GM19328 (cell line): ENCODE results near the gene CBX3.
A peak's percentile ranks its signal among the peaks of the same experiment; 100 is the strongest.
"Not testable (repeated sequence)": the region's sequence is repeated elsewhere in the genome, so short reads cannot be mapped to it uniquely, and the experiment has no call there.

ENCODE experiments used
- ATAC-seq: cut with Tn5 transposase; IDR thresholded peaks from one replicate; pipeline ENCODE4 v1.9.1; 2021; ENCODE audit warnings: mild to moderate bottlenecking, moderate library complexity; ENCODE audit not compliant: unreplicated experiment

Gene CBX3

DNA sequence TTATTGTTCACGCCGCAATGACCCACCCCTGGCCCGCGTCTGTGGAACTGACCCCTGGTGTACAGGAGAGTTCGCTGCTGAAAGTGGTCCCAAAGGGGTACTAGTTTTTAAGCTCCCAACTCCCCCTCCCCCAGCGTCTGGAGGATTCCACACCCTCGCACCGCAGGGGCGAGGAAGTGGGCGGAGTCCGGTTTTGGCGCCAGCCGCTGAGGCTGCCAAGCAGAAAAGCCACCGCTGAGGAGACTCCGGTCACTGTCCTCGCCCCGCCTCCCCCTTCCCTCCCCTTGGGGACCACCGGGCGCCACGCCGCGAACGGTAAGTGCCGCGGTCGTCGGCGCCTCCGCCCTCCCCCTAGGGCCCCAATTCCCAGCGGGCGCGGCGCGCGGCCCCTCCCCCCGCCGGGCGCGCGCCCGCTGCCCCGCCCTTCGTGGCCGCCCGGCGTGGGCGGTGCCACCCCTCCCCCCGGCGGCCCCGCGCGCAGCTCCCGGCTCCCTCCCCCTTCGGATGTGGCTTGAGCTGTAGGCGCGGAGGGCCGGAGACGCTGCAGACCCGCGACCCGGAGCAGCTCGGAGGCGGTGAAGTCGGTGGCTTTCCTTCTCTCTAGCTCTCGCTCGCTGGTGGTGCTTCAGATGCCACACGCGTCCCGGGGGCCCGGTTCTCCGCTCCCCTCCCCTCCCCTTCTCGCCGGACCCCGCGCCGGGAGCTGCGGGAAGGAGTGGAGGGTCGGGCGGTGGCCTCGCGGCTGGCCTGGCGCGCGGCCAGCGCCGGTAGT, at the start of gene CBX3:
TSS of gene CBX3 (plus strand) at position 499 of the 772 bp plus-strand sequence. CDS start 1,254 bp downstream, outside the sequence.
- peak; percentile 38 for ATAC-seq

DNA sequence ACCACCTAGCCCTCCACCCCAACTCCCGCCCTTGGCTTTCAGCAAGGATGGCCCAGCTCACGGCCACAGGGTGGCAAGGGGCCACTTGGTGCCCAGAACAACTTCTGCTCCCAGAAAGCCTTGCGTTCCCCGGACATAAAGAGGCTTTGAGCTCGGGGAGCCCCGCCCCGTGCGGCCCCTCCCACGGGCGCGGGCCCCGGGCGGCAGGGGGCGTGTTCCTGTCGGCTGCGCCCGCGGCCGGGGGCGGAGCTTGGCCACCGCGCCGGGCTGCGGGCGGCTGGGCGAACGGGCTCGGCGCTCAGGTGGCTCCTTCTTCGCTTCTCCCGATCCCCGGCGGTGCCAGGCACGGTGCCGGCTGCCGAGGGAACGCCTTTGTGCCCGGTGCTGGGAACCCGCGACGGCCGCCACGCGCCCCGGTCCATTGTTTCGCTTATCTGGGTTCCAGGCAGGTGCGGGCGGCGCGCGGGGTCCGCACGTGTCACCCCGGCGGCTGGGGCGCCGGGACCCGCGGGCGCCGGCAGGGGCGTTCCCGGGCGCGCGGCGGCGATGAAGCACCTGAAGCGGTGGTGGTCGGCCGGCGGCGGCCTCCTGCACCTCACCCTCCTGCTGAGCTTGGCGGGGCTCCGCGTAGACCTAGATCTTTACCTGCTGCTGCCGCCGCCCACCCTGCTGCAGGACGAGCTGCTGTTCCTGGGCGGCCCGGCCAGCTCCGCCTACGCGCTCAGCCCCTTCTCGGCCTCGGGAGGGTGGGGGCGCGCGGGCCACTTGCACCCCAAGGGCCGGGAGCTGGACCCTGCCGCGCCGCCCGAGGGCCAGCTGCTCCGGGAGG, 49.4 kb upstream of the CBX3 start, which contains the start of gene NFE2L3:
TSS of gene NFE2L3 (plus strand) at position 246 of the 829 bp plus-strand sequence. CDS start at position 547, 301 bp downstream.
- peak; percentile 69 for ATAC-seq

DNA sequence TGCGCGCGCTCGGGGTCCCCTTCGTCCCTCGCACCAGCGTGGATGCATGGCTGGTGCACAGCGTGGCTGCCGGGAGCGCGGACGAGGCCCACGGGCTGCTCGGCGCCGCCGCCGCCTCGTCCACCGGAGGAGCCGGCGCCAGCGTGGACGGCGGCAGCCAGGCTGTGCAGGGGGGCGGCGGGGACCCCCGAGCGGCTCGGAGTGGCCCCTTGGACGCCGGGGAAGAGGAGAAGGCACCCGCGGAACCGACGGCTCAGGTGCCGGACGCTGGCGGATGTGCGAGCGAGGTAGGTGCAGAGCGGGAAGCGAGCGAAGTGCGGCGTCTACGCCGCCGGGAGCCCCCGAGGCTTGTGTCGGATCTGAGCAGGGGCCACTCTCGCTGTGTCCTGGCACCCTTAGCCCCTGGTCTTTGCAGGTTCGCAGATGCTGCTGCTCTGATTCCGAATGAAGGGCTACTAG, 48.7 kb upstream of the CBX3 start:
- peak; percentile 7 for ATAC-seq

DNA sequence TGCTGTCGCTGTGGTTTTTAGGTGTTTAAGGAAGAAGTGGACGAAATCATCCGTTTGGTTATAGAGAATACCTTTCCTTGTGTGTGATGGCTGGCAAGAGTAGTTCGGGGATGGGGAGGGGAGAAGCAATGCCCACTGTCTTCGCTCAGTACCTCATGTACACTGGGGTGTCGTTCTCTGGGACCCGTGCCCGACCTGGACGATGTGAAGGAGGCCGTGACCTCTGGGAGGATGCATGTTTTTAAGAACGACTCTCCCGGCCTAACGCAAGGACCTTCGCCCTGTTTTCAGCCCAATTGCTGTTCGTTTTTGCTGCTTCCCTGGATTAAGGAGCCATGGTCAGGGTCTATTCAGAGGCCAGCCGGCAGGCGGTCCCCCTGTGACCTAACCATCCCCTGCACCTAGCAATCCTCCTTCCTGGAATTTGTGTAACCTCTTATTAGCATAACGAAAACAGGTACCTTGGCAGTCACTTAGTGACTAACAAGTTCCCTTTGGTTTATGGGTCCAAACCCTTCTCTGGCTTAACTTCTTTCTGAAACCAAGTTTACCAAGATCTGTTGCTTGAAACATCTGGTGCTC, 48.2 kb upstream of the CBX3 start:
- no peak for ATAC-seq

DNA sequence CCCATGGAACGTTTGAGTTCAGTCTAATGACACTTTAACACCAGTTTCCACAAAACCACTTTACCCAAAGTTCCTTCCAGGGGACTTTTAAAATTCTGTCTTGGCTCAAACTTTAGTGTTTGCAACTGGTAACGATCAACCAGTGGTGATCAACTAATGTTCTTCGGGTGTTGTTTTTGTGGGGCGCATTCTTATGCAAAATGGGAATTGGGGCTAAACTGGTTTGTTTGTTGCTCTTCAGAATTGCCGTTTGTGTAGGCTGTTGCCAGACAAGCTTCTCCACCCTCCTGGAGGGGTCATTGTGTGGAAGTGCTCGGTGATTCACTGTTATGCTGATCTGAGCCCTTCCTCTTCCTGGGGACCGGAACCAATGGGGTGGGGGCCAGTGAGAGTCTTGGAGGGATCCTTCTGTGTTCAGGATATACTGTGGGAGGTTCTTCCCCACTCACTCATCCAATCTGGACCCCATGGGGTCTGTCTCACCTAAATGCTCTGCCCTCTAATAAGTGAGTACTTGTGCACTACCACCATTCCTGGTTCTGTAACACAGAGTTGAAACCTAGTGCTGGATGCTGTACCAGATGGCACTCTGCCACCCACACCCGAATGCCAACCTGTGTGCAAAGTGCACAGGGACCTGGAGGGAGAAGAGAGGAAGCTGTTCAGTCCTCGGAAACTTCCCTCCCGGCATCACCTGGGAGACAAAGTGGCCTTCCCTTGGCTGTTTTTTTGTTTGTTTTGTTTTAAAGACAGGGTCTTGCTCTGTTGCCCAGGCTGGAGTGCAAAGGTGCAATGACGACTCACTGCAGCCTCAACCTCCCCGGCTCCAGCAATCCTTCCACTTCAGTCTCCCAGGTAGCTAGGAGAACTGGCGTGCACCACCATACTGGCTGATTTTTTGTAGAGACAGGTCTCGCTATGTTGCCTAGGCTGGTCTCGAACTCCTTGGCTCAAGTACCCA, 47.4 kb upstream of the CBX3 start:
- no peak for ATAC-seq

DNA sequence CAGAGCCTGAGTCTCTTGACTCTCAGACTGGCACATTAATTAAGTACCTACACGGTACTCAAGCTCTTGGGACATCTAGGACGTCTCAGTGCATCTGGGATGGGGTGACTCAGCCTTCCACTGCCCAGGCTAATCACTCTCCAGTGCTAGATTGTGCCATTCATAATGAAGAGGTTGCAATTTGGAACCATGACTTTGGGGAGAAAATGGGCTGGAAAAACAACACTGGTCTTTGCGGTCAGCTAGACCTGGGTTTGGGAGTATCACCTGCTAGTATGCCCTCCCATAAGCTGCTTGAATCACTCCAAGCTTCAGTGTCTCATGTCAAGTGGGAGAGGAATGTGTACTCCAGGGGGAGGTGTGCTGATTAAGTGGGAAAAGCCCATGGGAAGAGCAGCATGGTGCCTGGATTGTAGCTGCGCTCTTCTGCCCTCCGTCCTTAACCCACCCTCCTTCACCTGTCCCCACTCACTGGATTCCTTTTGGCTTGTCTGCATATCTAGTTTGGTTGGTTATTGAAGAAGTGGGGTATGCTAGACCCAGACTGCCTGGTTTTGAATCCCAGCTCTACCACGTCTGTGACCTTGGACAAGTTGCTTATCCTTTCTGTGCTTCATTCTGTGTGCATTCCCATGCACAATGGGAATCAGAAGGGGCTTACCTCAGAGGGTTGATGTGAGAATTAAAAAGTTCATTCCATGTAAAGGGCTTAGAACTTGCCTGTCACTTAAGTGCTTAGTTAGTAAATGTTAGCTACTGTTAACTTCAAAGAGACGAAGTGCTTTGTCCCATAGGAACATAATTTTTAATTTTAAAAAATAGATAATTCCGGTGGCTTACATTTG, 45.8 kb upstream of the CBX3 start:
- ATAC-seq: no peak

DNA sequence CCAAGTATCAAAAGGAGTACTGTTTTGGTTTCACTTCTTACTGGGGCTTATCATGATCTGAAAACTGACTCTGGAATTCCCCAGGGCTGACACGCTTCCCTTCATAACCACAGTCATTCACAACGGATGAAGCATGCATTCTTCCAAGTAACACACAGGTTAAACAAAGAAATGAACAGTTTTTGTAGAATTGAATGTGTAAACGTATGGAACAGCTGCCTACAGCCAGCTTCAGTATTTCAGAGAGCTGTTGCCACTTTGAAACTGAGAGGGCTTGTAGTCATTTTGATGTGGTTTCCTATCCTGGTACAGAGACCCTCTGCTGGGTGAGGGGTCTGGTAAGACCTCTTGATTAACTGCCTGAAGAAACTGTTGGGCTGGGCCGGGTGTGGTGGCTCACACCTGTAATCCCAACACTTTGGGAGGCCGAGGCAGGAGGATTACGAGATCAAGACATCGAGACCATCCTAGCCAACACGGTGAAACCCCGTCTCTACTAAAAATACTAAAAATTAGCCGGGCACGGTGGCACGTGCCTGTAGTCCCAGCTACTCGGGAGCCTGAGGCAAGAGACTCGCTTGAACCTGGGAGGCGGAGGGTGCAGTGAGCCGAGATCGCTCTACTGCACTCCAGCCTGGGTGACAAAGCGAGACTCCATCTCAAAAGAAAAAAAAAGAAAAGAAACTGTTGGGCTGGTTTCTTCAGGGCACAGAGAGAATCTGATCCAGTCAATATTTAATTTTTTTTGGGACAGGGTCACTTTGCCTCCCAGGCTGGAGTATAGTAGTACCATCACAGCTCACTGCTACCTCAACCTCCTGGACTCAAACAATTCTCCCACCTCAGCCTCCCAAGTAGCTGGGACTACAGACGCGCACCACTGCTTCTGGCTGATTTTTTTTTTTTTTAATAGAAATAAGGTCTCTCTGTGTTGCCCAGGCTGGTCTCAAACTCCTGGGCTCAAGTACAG, 44.8 kb upstream of the CBX3 start:
- ATAC-seq: no peak

DNA sequence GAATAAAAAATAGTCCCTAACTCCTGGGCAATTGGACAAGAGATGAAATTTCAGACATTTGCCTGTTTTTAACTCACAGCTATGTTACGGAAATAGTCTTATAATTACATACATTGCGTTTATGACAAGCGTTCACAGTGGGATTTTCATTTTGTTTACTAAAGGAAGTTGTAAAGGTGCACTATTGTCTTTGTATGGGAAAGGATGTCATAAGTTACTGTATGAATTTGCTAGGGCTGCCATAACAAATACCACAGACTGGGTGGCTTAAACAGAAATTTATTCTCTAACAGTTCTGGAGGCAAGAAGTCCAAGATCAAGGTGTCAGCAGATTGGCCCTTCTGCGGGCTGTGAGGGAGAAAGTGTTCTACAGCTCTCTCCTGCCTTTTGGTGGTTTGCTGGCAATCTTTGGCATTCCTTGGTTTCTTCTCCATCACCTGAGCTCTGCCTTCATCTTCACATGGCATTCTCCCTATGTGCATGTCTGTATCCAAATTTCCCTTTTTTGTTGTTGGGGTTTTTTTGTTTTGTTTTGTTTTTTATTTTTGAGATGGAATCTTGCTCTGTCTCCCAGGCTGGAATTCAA, 43.9 kb upstream of the CBX3 start:
- ATAC-seq: no peak

DNA sequence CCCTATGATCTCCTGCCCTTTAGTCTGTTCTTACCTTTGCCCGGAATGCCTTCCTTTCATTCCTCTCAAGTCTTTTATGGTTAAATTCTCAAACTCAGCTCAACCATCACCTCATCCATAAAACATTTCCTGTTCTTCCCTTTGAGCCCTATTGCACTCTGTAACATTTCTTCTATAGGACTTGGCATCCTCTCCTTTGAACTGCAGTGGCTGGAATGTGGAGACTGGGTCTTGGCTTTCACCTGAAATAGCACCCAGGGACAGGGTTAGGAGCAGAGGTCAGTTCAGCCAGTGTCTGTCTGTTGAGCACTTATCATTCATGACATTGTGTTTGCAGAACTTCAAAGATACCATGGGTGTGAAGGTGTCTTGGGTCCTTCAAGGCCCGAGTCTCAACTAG, 42.3 kb upstream of the CBX3 start:
- no peak for ATAC-seq

DNA sequence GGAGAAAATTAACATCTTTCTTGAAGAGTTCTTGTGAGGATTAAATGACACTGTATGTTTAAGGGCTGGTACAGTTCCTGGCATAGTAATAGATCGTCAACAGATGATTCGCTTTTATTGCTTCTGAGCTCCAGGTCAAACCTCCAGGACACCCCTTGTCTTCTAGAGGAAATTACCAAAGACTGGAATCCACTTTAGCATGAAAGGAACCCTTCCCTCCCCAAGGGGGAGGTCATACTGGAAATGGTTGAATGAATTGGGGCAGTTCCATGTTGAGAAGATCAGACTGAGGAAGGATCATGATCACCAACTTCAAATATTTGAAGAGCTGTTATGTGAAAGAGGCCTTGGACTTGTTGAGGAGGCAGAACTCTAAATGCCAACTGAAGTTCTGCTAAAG, 40.6 kb upstream of the CBX3 start:
- ATAC-seq: no peak

DNA sequence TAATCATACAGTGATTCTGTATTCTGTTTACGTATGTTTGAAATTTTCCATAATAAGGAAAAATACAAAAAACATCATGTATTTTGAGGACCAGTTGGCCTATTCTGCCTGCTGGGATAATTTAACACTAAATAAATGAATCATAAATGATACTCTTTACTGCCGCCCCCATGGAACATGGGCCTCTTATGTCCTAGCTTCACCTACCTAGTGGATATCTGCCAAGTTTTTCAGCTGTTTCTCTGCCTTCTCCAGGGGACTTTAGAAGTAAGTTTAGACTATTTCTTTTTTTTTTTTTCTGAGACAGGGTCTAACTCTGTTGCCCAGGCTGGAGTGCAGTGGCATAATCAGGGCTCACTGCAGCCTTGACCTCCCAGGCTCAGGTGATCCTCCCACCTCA, 39.1 kb upstream of the CBX3 start:
- no peak for ATAC-seq

DNA sequence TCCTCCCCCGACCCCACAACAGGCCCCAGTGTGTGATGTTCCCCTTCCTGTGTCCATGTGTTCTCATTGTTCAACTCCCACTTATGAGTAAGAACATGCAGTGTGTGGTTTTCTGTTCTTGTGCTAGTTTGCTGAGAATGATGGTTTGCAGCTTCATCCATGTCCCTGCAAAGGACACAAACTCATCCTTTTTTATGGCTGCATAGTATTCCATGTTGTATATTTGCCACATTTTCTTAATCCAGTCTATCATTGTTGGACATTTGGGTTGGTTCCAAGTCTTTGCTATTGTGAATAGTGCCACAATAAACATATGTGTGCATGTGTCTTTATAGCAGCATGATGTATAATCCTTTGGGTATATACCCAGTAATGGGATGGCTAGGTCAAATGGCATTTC, 37.7 kb upstream of the CBX3 start:
- not testable (repeated sequence) for ATAC-seq

DNA sequence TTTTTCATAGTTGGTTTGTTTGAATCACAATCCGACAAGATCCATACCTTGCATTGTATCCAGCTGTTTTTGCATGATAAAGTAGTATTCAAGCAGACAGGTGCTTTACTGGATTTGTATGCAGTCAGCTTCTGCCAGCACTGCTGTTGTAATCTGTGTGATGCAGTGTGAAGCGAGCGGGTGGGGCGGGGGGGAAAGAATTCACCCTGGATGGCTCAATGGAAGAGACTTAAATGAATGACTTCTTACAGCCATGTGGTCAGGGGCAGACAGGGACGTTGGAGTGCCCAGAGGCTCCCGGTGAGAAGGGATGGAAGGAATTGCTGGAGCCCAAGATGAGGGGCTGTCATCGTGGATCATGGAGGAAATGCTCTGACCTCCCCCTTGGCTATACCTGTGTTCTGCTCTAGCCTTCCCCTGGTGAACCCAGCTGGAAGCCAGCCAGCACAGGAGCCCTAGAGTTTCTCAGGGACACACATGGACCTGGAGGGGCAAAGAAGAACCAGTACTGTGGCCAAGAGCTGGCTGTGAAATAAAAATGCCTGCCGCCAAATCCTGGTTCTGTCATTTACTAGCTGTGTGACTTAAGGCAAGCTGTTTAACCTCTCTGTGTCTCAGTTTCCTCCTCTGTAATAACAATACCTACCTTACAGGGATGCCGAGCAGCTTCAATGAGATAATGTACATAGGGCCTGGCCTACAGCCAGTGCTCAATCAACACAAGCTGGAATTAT, 35.4 kb upstream of the CBX3 start:
- no peak for ATAC-seq

DNA sequence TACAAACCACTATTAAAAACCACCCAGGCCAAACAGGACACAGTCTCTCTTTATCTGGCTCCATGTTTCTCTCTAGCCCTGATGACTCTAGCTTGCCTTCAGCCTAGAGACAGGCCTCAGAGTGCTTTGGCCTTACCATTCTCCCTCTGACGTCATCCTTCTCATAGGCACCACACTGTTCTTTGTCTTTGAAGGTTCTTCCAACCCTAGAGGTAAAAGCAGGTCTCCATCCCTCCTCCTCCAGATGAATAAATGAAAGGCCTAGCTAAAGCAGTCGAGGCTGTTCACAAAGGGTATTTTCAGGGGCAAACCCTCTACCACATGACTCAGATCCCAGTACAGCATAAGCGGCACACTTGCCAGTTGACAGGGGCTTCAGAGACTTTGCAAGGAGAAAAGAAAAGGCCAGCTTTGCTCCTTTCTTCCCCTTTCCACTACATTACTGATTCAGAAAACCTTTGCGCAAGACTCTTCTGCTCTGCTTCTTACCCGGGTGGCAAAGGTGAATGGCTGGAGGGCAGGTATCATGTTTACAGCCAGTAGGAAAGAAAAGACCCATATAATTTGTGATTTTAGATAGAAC, 34.8 kb upstream of the CBX3 start:
- no peak for ATAC-seq

DNA sequence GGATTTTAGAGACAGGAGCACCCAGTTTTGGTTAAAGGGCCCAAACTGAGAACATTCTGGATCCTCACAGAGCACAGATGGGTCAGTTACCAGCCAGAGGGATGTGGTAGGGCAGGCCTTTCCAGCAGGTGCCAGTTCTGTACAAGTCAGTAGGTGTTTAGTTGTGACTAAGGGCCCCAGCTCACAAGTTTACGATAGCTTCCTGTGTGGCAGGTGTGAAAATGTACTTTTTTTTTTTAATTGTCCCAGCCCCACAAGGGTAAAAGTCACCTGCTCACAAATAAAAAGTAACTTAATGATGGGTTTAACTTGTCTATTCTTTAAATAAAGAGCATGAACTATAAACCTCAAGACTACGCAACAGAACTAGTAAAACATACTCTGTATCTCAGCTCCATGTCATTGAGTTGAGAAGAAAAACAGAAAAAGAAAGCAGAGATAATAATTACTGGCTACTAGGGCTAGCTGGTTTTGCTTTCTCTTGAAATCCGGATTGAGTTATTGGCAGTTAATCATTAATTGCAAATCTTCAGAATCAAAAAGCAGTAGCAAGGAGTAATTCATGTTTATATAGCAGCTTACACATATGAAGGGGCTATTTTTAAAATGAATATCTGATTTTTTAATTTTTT, 34.1 kb upstream of the CBX3 start:
- no peak for ATAC-seq

DNA sequence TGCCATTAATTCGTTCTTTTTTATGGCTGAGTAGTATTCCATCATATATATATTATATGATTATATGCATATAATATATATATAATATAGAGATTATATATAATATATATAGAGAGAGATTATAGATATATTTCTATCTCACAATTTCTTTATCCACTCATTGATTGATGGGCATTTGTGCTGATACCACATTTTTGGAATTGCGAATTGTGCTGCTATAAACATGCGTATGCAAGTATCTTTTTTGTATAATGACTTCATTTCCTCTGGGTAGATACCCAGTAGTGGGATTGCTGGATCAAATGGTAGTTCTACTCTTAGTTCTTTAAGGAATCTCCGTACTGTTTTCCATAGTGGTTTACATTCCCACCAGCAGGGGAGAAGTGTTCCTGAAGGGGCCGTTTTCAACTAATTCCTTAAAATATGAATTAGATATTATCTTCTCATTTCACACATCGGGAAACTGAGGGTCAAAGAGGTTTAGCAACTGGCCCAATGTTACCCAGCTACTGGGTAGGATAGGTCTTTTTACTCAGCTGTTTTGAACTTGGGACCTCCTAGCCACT, 33.0 kb upstream of the CBX3 start:
- no peak for ATAC-seq
